ENCODE measurements around the gene PDCD6IP. TPM values are rescaled to one million over a fixed set of nuclear protein-coding genes. Genes with fewer than 3 reads are reported as not detected.

PDCD6IP gene
- total RNA-seq (2014; rRNA removed) (185 and 266 TPM in 2 replicates), Bru-seq, nascent RNA (percentile 95 among the genes with signal in this experiment), BruChase-seq, experiment 1, labeled RNA remaining after a 6-hour chase (percentile 91 among the genes with signal in this experiment), BruChase-seq, experiment 2, labeled RNA remaining after a 2-hour chase (percentile 94 among the genes with signal in this experiment)
- long read RNA-seq, full-length matches to known transcripts: 191 of 407 reads
- long read RNA-seq, partial matches to known transcripts: 35 of 407 reads
- long read RNA-seq, other reads (novel, unspliced or antisense): 181 of 407 reads

- H3K27ac ChIP-seq (ENCODE audit: low read length): peak within 1 kb of the TSS; percentile 86
- peaks cover 7% of the 10 kb centered on the region for H3F3A ChIP-seq (ENCODE audit: low read length, unreplicated experiment)
- no peaks in the 10 kb centered on the region for H3K9me2 ChIP-seq (replicated peaks; ENCODE audit: low read length)
- peaks cover 1% of the 10 kb centered on the region; the same call in 1 of the 2 replicates for H3K36me3 ChIP-seq (ENCODE audit: low read depth, low read length)
- H3K9me3 ChIP-seq (ENCODE audit: low read length): no peaks in the 10 kb centered on the region
- no peaks in the 10 kb centered on the region for H3K27me3 ChIP-seq (ENCODE audit: low read length)
- TF ChIP-seq EZH2phosphoT487 (IDR thresholded peaks at IDR 0.05; ENCODE audit: borderline replicate concordance, low read length): no peak
- TF ChIP-seq CTCF (conservative IDR thresholded peaks at IDR 0.05; ENCODE audit: low read depth, low read length): no peak
- TF ChIP-seq EZH2 (IDR thresholded peaks at IDR 0.05; ENCODE audit: low read length, unreplicated experiment): no peak
- ChIA-PET POLR2A (ENCODE audit: unreplicated experiment) (interaction anchor here (0.5 to 1.0 kb wide), 13 partner anchors 11 to 874 kb away, joined by 3 to 10 read pairs (median 5); no protein-coding TSS in a partner anchor), CTCF (interaction anchor here (1.9 kb wide), 1 partner anchor 11 kb away, joined by 8 read pairs; no protein-coding TSS in a partner anchor)
- H2AFZ ChIP-seq (ENCODE audit: low read length): peak within 1 kb of the TSS; percentile 89
- peak; percentile 97 for DNase-seq
- H3K4me1 ChIP-seq (ENCODE audit: insufficient read depth, low read length): peaks cover 41% of the 10 kb centered on the region
- H3K4me2 ChIP-seq (ENCODE audit: low read length): peak within 1 kb of the TSS; percentile 91
- intact Hi-C loops (cut with micrococcal nuclease): loop anchor here (5.0 to 10.0 kb wide), 4 partner anchors 214 to 684 kb away; partner anchors contain the start of gene CRTAP
- H3K79me2 ChIP-seq (ENCODE audit: low read length): peaks cover 71% of the 10 kb centered on the region
- H4K20me1 ChIP-seq (ENCODE audit: low read length): peaks cover 27% of the 10 kb centered on the region; the same call in 1 of the 2 replicates
- BruUV-seq (replicated peaks): no TSS peak
- peak within 1 kb of the TSS; percentile 94 for H3K9ac ChIP-seq (ENCODE audit: low read length)
- ATAC-seq: peak; percentile 90
- peak within 1 kb of the TSS; percentile 84 for H3K4me3 ChIP-seq (ENCODE audit: low read length)
These were observed at the start of gene PDCD6IP for GRCh38 chr3:33798418-33799201. Gene PDCD6IP (plus strand): TSS chr3:33798630. CDS start chr3:33798729, 99 bp downstream.

GRCh38 chr3:33749546-33750210, 48.8 kb upstream of the PDCD6IP start:
- Histone ChIP-seq H4K20me1 (ENCODE audit: low read length) (no peaks in the 10 kb centered on the region), H3K4me2 (ENCODE audit: low read length) (no peak overlapping the region), H3F3A (ENCODE audit: low read length, unreplicated experiment) (no peaks in the 10 kb centered on the region), H3K9me2 (replicated peaks; ENCODE audit: low read length) (no peaks in the 10 kb centered on the region), H3K9me3 (ENCODE audit: low read length) (peaks cover 4% of the 10 kb centered on the region), H3K27ac (ENCODE audit: low read length) (no peak overlapping the region), H3K79me2 (ENCODE audit: low read length) (no peaks in the 10 kb centered on the region), H3K36me3 (ENCODE audit: low read depth, low read length) (no peaks in the 10 kb centered on the region), H3K9ac (ENCODE audit: low read length) (no peak overlapping the region), H2AFZ (ENCODE audit: low read length) (no peak overlapping the region), H3K27me3 (ENCODE audit: low read length) (no peaks in the 10 kb centered on the region), H3K4me1 (ENCODE audit: insufficient read depth, low read length) (0 out of 2 replicates have a peak, but pooled peaks cover 3% of the 10 kb centered on the region), H3K4me3 (ENCODE audit: low read length) (no peak overlapping the region)
- no TSS peak for BruUV-seq (replicated peaks)
- ChIA-PET POLR2A (ENCODE audit: unreplicated experiment) (no interaction called here), CTCF (no interaction called here)
- TF ChIP-seq EZH2phosphoT487 (IDR thresholded peaks at IDR 0.05; ENCODE audit: borderline replicate concordance, low read length) (no peak), EZH2 (IDR thresholded peaks at IDR 0.05; ENCODE audit: low read length, unreplicated experiment) (no peak), CTCF (conservative IDR thresholded peaks at IDR 0.05; ENCODE audit: low read depth, low read length) (no peak)
- ATAC-seq (no peak), DNase-seq (peak; percentile 40)
- intact Hi-C loops (cut with micrococcal nuclease): no loop called here
